Thymus (tissue), 11 donors: Measurements from ENCODE around the gene PPM1K. TPM values are rescaled to one million over a fixed set of nuclear protein-coding genes. Genes with fewer than 3 reads are reported as not detected.

Experiments used
- DNase-seq, 9 donors: peaks; one replicate each; pipeline ENCODE4 v3.0.0-alpha.2; 2013; ENCODE audit warnings: low spot score in 9 of 9, low read depth in 6 of 9, missing footprints in 1 of 9
- H3K27ac ChIP-seq, 2 donors: one replicate each; pipeline ENCODE4 v1.5.1; 2013; ENCODE audit warnings: control low read depth in 1 of 2, low read depth in 1 of 2, low read length in 1 of 2, mild to moderate bottlenecking in 1 of 2, moderate library complexity in 1 of 2
- H3K27me3 ChIP-seq, 2 donors: one replicate each; pipeline ENCODE4 v1.5.1; 2013; ENCODE audit warnings: low read length in 1 of 2; ENCODE audit not compliant: control insufficient read depth in 2 of 2, insufficient read depth in 1 of 2
- H3K36me3 ChIP-seq, 2 donors: one replicate each; pipeline ENCODE4 v1.5.1; 2013; ENCODE audit warnings: low read length in 1 of 2, mild to moderate bottlenecking in 1 of 2, moderate library complexity in 1 of 2; ENCODE audit not compliant: control insufficient read depth in 2 of 2, insufficient read depth in 2 of 2
- H3K4me1 ChIP-seq, 2 donors: one replicate each; pipeline ENCODE4 v1.5.1; 2013; ENCODE audit warnings: low read length in 2 of 2; ENCODE audit not compliant: control insufficient read depth in 2 of 2, insufficient read depth in 2 of 2
- H3K4me3 ChIP-seq, 2 donors: one replicate each; pipeline ENCODE4 v1.5.1; 2013; ENCODE audit warnings: low read length in 2 of 2, control low read depth in 1 of 2, mild to moderate bottlenecking in 1 of 2
- H3K9me3 ChIP-seq, 2 donors: one replicate each; pipeline ENCODE4 v1.5.1; 2013; ENCODE audit warnings: low read length in 1 of 2, mild to moderate bottlenecking in 1 of 2; ENCODE audit not compliant: control insufficient read depth in 2 of 2, insufficient read depth in 1 of 2
- WGBS: extraction: QIAGEN DNeasy Blood & Tissue Kit; methylation state at CpG from one replicate; pipeline ENCODE4 v1.1.7; 2013; 5-methylcytosine and 5-hydroxymethylcytosine counted together
- polyA plus RNA-seq: library from polyadenylated mRNA; stranded (reverse); fragments of 200-250 nt; gene quantifications from one replicate; pipeline ENCODE4 v1.2.3, GENCODE V29; 2013
- total RNA-seq: library from RNA; stranded (reverse); fragments of 120-200 nt; gene quantifications from one replicate; pipeline ENCODE4 v1.2.4, GENCODE V29; 2013
- donor health status: healthy.

Gene PPM1K
- total and polyA plus RNA-seq, 2 donors: 12.2 to 22.9 TPM

GRCh38 chr4:88215351-88215750 lies 69.0 kb downstream of the PPM1K start:
- Histone ChIP-seq H3K9me3 (no peaks in the 10 kb centered on the region), H3K27me3 (no peaks in the 10 kb centered on the region), H3K4me3 (no peak overlapping the region), H3K36me3 (no peaks in the 10 kb centered on the region), H3K27ac (no peak overlapping the region), H3K4me1 (no peaks in the 10 kb centered on the region)
- DNase-seq: no peak
- WGBS: 95% methylated on average over 2 of the region's 2 CpGs

DNA sequence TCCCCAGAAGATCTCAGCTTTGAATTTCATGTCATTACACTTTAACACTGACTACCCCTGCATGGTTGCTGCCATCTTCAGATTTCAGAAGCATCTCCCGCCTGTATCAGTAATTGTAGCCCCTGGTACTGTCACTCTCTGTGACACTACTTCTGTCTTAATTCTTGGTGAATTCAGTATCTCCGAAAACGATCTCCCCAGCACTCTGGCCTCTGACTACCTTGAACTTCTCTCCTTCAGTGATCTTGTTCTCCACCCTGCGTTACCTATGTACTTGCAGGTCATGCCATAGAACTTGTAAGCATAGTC lies 72.2 kb downstream of the PPM1K start:
- Histone ChIP-seq H3K36me3 (no peaks in the 10 kb centered on the region), H3K4me1 (no peaks in the 10 kb centered on the region), H3K4me3 (no peak overlapping the region), H3K27me3 (no peaks in the 10 kb centered on the region), H3K9me3 (no peaks in the 10 kb centered on the region), H3K27ac (no peak overlapping the region)
- 66% methylated on average over 4 of the region's 4 CpGs for WGBS
- no peak for DNase-seq

GRCh38 chr4:88211473-88212252 lies 72.7 kb downstream of the PPM1K start:
- H3K9me3 ChIP-seq: no peaks in the 10 kb centered on the region
- no peaks in the 10 kb centered on the region for H3K4me1 ChIP-seq
- H3K36me3 ChIP-seq: no peaks in the 10 kb centered on the region
- H3K27ac ChIP-seq: no peak overlapping the region
- DNase-seq: peak; percentile 26 to 77 (median 55)
- WGBS: 73% methylated on average over 18 of the region's 18 CpGs
- H3K4me3 ChIP-seq: no peak overlapping the region
- no peaks in the 10 kb centered on the region for H3K27me3 ChIP-seq

GRCh38 chr4:88208156-88208555 lies 76.2 kb downstream of the PPM1K start:
- Histone ChIP-seq H3K36me3 (no peaks in the 10 kb centered on the region), H3K4me3 (no peak overlapping the region), H3K27me3 (no peaks in the 10 kb centered on the region), H3K27ac (no peak overlapping the region), H3K9me3 (no peaks in the 10 kb centered on the region), H3K4me1 (no peaks in the 10 kb centered on the region)
- 86% methylated on average over 4 of the region's 4 CpGs for WGBS
- DNase-seq: no peak

Other genes with a start within 250 kb of the PPM1K start
- 1.4 TPM for gene ABCG2, start 125.9 kb downstream of the PPM1K start, total RNA-seq
- gene ABCG2, start 125.9 kb downstream of the PPM1K start, polyA plus RNA-seq: 0.59 TPM
- 18.9 TPM for gene HERC6, start 94.3 kb upstream of the PPM1K start, total RNA-seq
- gene HERC6, start 94.3 kb upstream of the PPM1K start, polyA plus RNA-seq: 11.8 TPM
- gene HERC5, start 172.6 kb upstream of the PPM1K start, total RNA-seq: 19.3 TPM
- 19.1 TPM for gene HERC5, start 172.6 kb upstream of the PPM1K start, polyA plus RNA-seq
- 86.5 TPM for gene PYURF, start 239.2 kb upstream of the PPM1K start, total RNA-seq
- gene PYURF, start 239.2 kb upstream of the PPM1K start, polyA plus RNA-seq: 122 TPM